ENCODE data around the gene RTN4R.
"Not testable (repeated sequence)": the region's sequence is repeated elsewhere in the genome, so short reads cannot be mapped to it uniquely, and the experiment has no call there.

Gene RTN4R

DNA sequence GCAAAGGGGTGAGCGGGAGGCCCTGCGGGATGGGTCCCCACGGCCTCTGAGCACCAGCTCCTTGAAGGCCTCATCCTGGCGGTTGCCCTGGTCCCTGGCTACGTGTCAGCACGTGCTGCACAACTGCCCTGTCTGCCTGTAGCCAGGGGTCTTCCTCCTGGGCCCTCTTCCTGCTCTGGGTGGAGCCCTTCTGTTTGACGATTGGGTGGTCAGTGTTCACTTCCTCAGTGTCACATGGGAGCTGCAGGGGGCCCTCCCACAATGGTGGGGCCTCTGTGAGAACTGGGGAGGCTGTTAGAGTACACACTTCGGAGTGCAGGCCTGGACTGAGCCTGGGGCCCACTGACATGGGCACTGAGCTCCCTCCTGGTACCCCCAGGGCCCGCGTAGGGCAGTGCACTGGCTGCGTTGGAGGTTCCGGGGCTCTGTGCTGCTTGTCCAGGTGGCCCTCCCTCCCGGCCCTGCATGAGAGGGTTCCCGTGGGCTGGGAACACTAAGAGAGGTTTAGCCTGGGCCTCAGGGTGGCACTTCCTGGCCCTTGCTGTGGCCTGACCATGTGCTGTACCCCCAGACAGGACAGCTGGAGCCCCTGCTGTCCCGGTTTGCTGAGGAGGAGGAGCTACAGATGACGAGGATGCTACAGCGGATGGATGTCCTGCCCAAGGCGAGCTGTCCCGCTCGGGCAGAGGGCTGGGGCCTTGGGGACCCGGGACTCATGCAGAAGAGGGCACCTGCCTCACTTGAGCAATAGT, 38.0 kb upstream of the RTN4R start:
- DNase-seq = no peak

DNA sequence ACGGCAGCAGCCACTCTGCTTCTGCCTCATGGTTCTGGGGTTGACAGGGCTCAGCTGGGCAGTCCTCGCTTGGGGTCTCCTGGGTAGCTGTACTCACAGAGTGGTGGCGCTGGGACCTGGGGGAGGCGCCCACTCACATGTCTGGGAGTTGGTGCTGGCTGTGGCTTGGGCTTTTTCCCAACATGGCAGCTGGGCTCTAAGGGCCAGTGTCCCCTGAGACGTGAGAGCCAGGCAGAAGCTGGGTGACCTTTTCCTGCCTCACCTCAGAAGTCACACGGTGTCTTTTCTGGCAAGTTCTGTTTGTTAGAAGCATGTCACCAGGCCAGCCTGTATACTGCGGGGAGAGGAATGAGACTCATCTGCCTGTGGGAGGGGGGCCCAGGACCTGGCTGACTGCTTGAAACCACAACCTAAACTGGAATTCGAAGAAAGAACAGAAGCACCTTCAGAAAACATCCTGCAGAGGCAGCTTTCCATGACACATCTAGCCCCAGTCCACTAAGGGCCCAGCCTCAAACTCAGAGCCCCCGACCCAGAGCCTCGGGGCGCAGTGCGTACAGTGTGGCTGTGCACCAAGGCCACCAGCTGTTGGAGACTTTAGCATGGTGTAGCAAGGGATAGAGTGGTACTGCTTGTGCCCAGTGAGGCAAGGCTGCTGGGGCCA, 37.2 kb upstream of the RTN4R start:
- DNase-seq = not testable (repeated sequence)

DNA sequence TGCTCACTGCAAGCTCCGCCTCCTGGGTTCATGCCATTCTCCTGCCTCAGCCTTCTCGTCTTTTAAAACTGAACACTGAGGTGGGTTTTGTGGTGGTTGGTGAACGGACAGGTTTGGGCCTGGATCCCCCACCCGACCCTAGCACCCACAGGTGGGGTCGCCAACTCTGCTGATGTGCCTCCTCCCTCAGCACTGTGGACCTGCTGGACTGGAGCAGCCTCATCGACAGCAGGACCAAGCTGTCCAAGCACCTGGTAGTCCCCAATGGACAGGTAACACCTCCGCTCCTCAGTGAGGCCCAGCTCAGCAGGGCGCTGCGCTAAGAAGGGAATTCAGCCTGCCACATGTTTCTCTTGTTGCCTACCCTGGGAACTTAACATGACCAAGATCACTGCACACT, 36.5 kb upstream of the RTN4R start:
- DNase-seq = no peak

DNA sequence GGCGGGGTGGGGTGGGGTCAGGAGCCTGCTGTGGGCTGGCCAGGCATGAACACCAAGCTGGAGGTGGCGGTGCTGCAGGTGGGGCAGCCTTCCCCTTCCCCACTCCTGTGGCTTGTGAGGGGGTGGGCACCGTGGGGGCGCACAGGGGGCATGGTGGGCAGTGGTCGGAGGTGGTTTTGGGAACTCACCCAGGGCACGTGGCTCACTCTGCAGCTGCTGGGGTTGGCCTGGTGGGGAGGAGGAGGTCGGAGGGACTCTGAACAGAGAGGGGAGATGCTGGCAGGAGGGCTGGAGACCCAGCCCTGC, 35.1 kb upstream of the RTN4R start:
- not testable (repeated sequence) for DNase-seq

DNA sequence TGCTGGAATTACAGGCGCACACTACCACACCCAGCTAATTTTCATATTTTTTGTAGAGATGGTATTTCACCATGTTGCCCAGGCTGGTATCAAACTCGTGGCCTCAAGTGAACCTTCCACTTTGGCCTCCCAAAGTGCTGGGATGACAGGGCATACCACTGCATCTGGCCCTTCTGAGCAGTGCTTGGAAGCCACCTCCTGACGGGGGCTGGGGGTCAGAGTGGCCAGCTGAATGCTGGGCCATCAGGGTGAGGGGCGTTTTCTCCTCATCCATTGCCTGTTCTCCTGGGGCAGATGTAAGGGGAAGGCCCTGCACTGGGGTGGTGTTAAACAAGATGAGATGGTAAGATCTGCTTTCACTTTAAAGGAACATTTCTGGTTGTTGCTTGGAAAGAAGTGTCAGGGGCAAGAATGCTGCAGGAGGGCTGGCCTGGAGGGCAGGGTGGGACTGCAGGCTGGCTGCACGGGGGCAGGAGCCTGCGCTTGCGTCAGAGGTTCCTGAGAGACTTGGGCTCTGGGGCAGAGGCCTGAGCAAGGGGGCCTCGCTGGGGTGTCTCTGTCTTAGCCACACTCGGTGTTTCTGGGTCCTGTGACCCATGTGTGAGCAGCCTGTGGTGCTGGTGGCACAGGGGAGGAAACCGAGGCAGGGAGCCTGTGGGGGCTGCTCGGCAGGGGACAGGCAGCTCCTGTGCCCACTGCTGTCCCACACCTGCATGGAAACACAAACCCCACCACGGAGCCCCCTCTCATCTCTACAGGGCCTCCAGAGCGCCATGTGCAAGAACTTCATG, 34.5 kb upstream of the RTN4R start:
- DNase-seq = no peak

DNA sequence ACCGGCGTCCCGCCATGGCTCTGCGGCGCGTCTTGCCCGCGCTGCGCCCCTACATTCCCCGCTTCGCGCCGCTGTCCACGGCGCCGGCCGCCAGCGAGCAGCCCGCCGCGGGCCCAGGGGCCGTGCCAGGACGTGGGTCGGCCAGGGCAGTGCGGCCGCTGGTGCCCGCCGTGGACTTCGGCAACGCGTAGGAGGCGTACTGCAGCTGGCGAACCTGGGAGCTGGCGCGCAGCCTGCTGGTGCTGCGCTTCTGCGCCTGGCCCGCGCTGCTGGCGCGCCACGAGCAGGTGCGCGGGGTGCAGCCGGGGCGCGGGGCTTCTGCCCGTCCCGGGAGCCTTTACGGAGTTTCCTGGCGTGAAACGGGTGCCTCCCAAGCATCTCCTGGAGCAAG, 31.6 kb upstream of the RTN4R start:
- DNase-seq = peak in 2 of 6 experiments; percentile 65 to 84

DNA sequence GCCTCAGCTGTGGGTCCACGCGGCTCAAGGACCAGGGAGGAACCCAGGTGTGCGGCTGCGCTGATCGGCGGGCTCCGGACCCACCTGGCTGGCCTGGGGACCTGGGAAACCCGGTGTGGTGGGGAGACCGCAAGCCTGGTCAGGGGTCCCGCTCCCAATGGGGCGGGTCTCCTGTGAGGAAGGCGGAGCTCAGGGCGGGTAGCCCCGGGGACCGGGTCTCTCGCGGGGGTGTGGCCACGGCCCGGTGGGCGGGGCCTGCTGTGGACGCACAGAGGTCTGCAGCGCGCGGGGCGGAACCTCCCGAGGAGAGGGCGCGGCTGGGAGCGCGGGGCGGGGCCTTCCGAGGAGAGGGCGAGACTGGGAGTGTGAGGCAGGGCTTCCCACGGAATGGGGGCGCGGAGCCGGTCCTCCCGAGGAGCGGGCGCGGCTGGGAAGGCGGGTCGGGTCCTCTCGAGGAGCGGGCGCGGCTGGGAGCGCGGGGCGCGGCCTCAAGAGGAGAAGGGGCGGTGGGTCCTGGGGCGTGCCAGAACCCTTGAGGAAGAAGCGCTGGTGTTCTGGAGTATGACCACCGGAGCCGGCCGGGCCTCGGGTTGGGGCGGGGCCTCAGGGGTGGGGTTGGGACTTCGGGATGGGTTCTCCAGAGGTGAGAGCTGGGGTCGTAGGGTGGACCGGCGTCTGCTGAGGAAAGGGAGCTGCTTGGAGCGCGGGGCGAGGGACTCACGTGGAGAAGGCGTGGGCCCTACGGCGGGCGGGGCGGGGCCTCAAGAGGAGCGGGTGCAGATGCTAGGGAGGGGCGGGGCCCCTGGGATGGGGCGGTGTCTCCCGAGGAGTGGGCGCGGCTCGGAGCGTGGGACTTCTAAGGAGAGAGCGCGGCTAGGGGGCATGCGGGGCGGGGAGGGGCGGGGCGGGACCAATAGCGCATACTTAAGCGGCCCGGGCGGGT, 31.0 kb upstream of the RTN4R start:
- DNase-seq = peak; percentile 88 to 92 (median 91)

DNA sequence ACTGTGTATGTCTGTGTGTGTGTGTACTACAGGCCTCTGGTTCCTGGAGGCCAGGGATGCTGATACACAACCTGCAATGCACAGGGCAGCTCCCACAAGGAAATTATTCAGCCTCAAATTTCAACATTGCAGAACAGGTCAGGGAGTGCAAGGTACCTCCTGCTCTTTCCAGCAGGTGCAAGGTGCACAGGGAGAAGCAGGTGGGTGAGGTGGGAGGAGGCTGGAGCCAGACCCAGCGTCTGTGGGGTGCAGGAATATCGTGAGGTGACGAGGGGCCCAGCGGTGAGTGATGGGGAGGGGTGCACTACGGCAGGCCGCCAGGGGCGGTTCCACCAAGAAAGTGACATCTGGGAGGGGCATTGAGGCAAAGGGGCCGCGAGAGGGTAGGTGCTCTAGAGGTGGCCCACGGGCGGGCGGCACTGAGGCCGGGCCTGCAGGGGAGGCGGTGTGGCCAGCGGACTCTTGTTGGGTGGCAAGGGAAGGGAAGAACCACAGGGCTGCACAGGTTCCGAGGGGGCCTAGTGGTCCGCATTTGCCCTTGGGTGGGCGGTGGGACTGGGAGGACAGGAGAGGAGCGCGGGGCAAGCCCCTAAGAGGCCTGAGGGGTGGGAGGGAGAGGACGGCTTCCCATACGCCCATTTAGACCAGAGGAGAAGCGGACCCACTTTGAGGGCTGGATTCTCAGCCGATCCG, 30.1 kb upstream of the RTN4R start:
- peak in 1 of 6 experiments; percentile 6 for DNase-seq

DNA sequence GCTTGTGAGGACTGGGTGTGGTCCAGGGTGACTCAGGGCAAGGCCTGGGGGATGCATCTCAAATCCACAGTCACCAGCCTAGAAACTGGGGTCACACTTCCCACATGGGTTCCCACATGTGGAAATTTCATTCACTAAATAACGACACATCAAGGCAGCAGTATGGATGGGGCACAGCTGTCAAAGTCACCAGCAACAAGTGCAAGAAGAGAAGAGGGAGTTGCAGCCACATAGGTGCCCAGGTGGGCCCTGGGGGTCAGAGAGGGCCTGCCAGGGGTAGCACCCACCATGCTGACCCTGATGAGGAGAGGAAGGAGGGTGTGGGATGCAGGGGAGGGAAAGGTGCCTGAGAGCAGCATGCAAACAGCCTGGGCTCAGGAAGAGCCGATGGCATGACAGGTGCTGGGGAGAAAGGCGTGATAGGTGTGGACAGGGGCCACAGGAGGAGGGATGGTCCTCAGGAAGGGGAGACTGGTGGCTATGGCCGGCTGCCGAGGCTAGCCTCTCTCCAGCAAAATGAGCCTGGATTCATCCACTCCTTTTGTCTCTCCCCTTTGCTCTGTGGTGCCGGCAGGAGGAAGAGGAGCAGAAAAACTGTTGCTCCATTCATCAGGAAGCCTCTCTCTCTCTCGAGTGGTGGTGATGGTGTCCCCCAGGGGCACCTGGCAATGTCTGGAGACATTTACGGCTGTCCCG, 29.4 kb upstream of the RTN4R start:
- DNase-seq = no peak

DNA sequence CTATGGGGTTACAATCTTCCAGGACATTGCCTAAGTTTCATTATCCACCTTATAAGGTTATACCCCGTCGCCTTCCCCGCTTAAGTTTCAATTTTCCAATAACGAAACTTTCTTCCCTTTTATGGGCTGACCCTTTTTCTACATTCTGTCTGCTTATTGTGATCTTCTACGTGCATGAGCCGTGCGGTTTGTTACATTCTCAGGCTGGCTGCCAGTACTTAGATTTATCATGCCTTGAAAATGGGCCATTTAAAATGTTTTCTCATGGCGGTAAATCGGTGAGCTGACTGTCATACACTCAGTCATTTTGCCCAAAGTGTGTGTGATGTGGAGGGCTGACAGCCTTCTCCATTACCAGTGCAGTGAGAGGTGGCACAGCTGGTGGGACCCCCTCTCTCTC, 28.5 kb upstream of the RTN4R start:
- no peak for DNase-seq

DNA sequence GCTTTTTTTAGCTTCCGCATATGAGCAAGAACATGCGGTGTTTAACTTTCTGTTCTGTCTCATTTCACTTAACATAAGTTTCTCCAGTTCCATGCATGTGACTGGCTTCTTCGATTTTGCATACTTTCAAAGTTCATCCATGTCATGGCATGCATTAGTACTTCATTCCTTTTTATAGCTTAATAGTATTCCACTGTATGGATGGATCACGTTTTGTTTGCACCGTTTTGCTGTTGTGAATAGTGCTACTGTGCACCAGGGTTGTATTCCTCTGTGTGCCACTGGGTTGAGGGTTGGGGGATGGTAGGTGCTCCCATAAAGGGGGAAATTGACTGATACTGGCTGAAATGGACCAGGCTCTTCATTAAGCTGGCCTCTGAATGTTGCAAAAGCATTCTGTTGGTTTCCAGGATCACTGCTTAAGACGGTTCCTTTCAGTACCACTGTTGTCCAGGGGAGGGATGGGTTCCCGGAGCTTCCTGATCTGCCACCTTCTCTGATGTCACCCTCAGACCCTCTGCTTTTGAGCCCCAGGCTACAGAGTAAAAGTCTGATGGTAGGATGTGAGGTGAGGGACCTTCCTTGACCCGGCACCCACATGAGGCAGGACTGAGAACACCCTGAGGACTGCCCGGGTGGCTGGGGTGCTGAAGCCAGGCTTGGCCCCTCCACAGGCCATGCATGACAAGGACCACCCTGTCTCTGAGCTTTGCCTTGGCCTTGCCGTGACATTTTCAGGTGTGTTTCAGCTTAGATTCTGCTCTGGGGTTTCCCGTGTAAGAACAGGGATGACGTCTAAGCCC, 27.3 kb upstream of the RTN4R start:
- no peak for DNase-seq

DNA sequence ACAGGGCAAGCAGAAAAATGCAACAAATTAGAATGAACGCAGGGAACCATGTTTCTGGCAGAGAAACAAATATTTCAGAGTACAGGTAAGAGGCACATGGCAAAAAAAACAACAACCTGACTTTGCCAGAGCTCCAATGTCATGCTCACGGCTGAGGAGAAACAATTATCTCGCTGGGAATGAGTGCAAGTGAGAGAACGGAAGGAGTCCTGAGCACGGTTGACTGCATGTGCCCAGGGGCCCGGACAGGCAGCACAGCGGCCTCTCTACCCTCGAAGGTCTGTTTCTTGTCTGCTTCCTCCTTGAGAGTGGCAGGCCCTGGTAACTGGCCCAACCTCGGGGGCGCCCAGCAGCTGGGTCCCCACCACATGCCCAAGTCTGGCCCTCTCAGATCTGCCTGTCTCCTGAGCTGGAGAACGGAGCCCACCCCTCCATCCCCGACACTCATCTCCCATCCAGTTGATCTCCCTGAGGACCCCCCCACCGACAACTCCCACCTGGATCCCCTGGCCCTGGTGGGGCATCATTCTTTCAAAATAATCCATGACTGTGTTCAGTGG, 24.6 kb upstream of the RTN4R start:
- no peak for DNase-seq

DNA sequence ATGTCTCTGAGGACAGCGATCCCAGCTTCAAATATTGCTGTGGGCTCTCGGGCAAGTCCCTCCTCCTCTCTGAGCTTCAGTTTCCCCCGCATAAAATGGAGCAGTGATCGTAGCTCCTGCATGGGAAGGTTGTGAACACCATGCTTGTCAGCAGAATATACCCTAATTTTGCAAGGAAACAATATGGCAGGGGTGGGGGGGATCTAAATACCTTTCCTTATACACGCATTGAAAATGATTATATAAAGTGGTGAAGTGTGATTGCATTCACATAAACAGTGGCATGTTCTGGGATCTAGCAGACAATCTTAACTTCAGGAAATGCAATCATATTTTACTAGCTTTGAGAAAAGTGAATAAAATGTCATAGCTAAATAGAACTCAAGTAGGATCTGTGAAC, 24.0 kb upstream of the RTN4R start:
- no peak for DNase-seq

DNA sequence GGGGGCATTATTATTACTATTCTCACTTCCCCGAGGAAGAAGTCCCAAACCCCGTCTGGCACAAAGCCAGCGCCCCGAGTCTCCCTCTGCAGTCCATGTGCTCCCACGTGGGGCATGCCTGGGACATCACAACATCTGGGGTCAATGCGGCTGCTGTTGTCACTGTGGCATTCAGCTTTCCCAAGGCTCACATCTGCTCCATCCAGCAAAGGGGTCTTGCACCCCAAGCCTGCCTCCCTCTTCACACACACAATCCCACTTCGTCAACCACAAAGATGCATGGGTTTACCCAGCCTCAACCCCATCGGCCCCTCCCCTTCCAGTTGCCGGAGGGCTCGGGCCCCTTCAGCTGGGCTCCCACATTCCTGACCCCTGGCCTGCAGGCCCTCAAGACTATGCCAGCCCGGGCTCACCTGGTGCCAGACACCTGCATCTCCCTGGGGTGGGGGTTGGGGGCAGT, 23.5 kb upstream of the RTN4R start:
- DNase-seq = no peak

DNA sequence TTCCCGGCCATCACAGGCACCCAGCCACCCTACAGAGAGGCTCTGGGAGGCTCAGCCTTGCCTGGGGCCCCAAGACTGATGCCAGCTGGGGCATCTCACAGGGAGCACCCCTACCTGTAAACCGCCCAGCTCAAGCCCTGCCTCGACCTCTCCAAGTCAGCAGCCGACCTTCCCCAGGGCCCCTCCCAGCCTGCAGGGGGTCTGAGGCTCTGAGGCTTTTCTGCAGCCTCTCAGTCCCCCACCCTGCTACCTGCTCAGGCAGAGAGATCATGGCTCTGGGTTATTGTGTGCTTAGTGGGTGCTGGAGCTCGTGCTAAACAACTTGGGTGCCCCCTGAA, 23.1 kb upstream of the RTN4R start:
- no peak for DNase-seq

DNA sequence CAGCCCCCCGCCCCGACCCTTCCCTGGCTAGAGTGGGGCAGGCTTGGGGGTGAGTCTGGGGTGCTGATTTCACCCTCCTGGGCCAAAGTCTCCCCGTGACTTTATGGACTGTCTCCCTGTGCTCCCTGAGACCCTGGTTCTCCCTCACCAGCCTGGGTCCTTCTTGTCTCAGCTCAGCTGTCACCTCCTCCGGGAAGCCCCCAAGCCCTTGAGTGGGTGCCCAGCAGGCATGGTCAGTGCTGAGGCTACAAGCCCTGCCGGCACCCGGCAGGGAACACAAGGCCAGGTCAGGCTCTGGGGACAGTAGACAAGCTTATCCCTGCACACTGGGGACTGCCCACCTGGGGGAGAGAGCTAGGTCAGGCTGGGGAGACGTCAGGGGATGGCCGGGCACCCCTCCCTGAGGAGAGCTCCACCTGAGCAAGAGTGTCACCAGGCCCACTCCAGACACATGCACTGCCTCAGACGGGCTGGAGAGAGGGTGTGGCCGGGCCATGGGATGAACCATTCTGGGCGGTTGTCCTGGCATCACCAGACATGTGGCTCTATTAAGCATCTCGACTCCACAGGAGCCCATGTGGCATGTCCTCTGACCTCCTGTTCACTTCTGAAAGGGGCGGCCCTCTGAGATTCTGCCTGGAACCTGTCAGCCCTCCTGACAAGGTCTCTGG, 22.6 kb upstream of the RTN4R start:
- no peak for DNase-seq

DNA sequence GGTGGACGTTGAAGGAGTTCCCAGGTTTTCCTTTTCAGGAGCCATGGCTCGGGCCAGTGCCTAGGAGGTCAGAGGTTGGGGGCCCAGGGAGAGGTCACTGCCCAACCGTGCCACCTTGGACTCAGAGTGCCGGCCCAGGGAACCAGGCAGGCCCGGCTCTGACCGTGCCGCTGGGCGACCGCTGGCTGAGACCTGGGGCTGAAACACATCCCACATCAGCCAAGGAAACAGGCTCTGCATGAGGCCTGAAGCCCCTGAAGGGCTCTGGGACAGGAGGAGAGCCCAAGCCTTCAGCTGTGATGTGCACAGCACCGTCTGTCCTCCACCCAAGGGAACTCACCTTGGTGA, 21.9 kb upstream of the RTN4R start:
- no peak for DNase-seq

DNA sequence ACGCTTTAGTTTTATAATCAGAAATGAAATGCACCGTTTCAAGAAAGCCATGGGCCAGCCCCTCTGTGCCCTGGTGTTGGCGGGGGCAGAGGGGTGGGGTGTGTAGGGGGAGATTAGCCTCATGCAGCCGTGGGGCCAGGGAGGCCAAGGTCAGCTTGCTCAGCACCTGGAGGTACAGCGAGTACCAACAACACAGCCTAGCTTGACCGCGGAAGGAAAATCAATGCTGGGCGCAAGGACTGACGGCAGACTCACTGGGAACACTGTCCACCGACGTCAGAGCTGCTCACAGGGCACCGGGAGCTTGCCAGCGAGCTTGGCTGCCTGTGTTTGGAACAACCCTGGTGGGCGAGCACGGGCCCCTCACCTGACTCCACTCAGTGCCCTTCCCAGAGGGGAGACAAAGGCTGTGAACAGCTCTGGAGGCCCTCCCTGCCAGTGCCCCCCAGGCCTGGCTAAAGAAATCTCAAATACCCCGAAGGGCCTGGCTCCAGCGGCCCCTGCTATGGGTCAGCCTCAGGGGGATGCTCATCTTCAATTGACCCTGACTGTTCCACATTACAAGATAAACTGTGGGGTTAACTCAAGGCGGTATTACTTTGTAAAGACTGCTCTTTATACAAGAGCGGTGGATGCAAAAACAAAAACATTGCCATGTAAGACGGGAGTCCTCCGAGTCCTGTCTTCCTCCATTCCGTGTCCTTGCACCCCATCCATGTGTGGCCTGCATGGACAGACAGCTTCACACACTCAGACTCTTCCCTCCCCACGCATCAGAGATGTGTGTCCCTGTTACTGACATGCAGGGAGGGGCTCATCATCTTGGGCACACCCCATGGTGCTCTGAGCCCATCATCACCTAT, 21.3 kb upstream of the RTN4R start:
- not testable (repeated sequence) for DNase-seq

Data from stimulated activated naive CD4-positive, alpha-beta T cell (primary cell).